Vagina (tissue), 2 donors: ENCODE results near the gene SH3BGRL2.

Experiments
- CTCF ChIP-seq, 3 experiments: fragments of 450-650 bp in 2 of 3; fragments of 200-600 bp in 1 of 3; sonication (generic) in 1 of 3; IDR thresholded peaks; one replicate each; pipeline ENCODE4 v1.5.1; 2017 to 2019; ENCODE audit warnings: antibody characterized with exemption in 3 of 3, mild to moderate bottlenecking in 2 of 3, moderate library complexity in 2 of 3
- POLR2A ChIP-seq, 2 donors: fragments of 450-650 bp; IDR thresholded peaks; one replicate each; pipeline ENCODE4 v1.6.1; 2017; ENCODE audit warnings: antibody characterized with exemption in 2 of 2, mild to moderate bottlenecking in 2 of 2, moderate library complexity in 2 of 2
- POLR2AphosphoS5 ChIP-seq, 2 donors: sonication (generic); formaldehyde crosslinking; IDR thresholded peaks; one replicate each; pipeline ENCODE4 v1.9.0; 2017; ENCODE audit warnings: antibody characterized with exemption in 2 of 2, mild to moderate bottlenecking in 2 of 2, low read depth in 1 of 2; ENCODE audit not compliant: insufficient read depth in 1 of 2

- TF ChIP-seq CTCF (IDR thresholded peaks at IDR 0.05) (no peak), POLR2AphosphoS5 (IDR thresholded peaks at IDR 0.05; ENCODE audit: insufficient read depth in 1 of 2, low read depth in 1 of 2) (no peak), POLR2A (IDR thresholded peaks at IDR 0.05) (no peak)
Measured at GRCh38 chr6:79717989-79718388, 86.9 kb downstream of the SH3BGRL2 start.
